ENCODE data around the gene RIMOC1.

RIMOC1 gene

DNA sequence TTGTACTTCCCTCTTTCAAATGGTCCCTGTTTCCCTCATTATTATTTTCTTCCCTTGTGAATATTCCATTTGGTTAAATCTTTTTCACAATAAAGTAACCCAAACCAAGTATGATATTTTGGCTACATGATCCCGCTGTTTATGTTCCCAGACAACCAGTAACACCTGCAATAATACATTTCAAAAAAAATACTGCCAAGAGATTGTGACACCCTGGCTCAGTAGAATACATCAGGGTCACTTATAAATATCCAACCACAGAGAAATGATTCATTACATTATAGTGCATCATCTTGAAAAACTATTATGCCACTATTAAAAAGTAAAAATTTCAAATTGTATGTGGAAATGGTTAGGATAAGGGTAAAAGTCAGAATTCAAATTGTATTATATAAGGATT lies 26.7 kb upstream of the RIMOC1 start:
- TF ChIP-seq, protein P1, sequence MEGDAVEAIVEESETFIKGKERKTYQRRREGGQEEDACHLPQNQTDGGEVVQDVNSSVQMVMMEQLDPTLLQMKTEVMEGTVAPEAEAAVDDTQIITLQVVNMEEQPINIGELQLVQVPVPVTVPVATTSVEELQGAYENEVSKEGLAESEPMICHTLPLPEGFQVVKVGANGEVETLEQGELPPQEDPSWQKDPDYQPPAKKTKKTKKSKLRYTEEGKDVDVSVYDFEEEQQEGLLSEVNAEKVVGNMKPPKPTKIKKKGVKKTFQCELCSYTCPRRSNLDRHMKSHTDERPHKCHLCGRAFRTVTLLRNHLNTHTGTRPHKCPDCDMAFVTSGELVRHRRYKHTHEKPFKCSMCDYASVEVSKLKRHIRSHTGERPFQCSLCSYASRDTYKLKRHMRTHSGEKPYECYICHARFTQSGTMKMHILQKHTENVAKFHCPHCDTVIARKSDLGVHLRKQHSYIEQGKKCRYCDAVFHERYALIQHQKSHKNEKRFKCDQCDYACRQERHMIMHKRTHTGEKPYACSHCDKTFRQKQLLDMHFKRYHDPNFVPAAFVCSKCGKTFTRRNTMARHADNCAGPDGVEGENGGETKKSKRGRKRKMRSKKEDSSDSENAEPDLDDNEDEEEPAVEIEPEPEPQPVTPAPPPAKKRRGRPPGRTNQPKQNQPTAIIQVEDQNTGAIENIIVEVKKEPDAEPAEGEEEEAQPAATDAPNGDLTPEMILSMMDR (conservative IDR thresholded peaks at IDR 0.05; ENCODE audit: low read depth, low read length), result no peak
- H3K4me3 ChIP-seq (ENCODE audit: low read length), result no peak overlapping the region
- DNase-seq (ENCODE audit: low read depth), result no peak

DNA sequence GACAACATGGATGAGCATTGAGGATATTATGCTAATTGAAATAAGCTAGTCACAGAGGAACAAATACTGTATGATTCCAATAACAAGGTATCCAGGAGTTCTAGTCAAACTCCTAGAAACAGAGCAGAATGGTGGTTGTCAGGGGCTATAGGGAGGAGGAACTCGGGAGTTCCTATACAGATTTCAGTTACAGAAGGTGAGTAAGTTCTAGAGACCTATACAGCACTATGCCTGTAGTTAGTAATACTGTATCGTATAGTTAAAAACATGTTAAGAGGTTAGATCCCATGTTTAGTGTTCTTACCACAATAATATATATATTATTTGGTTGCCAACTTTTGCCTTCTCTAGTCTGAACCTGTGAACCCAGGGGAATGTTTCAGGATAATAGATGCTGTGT lies 26.0 kb upstream of the RIMOC1 start:
- no peak for DNase-seq (ENCODE audit: low read depth)
- TF ChIP-seq, protein P1 (conservative IDR thresholded peaks at IDR 0.05; ENCODE audit: low read depth, low read length), result no peak
- H3K4me3 ChIP-seq (ENCODE audit: low read length), result no peak overlapping the region

DNA sequence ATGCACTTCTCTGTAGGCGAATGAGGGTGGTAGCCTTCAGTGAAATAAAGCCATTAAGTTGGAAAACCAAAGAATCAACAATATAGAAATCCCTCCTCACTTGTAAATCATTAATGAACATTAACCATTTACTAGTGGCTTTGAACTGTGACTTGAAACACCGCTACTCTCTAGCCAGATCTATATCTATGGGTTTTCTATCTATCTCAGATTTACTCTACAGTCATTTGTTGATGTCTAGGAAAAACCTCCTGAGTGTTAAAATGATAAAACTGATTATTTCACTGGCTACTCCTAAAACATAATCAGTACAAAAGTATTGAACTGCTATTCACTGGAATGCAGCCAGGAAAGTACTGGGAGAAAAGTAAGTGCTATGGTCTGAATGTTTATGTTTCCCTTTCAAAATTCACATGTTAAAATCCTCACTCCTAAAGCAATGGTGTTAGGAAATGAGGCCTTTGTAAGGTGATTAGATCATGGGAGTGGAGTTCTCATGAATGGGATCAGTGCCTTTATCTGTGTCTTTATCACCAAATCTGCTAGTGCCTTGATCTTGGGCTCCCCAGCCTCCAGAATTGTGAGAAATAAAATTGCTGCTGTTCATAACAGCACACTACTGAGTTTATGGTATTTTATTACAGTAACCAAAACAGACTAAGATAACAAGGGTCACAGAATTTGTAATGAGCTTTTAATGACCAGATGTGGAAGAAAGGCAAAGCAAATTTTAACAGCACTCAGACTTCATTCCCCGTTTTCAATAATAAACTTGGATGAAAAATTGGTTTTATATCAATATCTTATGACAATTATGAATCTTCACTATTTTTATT lies 25.3 kb upstream of the RIMOC1 start:
- TF ChIP-seq, protein P1 (conservative IDR thresholded peaks at IDR 0.05; ENCODE audit: low read depth, low read length), result no peak
- DNase-seq (ENCODE audit: low read depth), result no peak
- no peak overlapping the region for H3K4me3 ChIP-seq (ENCODE audit: low read length)

DNA sequence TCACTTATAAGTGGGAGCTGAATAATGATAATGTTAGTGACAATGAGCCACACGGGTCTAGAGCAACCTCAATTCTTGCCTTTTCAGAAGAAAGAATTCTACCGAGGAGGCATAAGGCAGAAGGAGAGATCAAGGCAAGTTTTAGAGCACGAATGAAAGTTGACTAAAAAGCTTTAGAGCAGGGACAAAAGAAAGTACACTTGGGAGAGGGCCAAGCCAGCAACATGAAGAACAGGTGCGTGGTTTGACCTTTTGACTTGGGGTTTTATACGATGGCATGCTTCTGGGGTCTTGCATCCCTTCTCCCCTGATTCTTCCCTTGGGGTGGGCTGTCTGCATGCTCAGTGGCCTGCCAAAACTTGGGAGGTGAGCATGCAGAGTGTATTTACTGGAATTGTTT lies 21.4 kb upstream of the RIMOC1 start:
- TF ChIP-seq, protein P1 (conservative IDR thresholded peaks at IDR 0.05; ENCODE audit: low read depth, low read length), result no peak
- DNase-seq (ENCODE audit: low read depth), result no peak

DNA sequence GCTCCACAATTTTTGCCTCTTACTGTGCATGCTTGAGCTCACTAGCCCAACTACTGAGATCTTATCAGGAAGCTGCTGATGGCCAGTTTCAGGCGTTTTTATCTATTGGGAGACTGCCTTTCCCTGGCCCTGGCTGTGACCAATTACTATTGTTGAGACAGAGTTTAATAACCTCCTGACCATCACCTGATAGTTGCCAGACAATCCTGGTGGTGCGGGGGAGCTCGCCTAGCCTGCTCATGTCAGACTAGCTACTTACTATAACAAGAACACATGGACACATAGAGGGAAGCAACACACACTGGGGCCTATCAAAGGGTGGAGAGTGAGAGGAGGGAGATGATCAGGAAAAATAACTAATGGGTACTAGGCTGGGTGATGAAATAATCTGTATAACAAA lies 20.9 kb upstream of the RIMOC1 start:
- no peak overlapping the region for H3K4me3 ChIP-seq (ENCODE audit: low read length)
- TF ChIP-seq, protein P1 (conservative IDR thresholded peaks at IDR 0.05; ENCODE audit: low read depth, low read length), result no peak
- no peak for DNase-seq (ENCODE audit: low read depth)

More for the DNA sequence above, 21.4 kb upstream of the RIMOC1 start:
- H3K4me3 ChIP-seq (ENCODE audit: low read length), result no peak overlapping the region

DNA sequence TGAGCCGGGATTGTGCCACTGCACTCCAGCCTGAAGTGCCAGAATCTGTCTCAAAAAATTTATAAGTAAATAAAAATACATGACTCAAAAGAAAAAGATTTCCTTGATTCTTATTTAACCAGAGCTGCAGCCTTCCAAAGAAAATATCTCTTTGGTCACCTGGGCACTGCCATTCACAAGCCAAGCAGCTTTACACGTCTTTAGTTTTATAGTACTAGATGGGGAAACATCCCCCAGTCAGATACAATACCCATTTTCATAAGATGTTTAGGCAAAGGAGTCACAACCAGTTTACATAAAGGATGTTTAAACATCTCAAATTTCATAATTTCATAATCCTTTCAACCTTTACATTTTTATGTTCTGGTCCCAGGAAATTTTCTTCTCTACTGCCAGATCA lies 20.2 kb upstream of the RIMOC1 start:
- TF ChIP-seq, protein P1 (conservative IDR thresholded peaks at IDR 0.05; ENCODE audit: low read depth, low read length), result no peak
- no peak overlapping the region for H3K4me3 ChIP-seq (ENCODE audit: low read length)
- DNase-seq (ENCODE audit: low read depth), result no peak

DNA sequence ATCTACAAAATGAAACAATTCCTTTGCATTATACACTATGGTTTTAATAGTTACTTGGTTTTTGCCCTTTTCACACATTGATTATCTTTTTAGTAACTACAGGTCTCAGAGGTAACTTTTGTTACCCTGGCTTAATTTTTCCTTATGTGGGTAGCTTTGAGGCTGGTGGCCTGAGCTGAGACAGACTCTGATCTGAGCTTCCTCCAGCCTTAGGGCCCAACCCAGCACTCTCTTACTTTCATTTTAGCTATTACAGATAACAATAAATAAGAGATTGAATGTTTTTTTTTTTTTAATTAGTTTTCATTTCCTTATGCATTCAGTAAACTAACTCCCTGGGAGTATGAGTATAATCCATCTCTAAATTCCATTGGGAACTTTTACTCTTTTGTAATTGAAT lies 18.9 kb upstream of the RIMOC1 start:
- TF ChIP-seq, protein P1 (conservative IDR thresholded peaks at IDR 0.05; ENCODE audit: low read depth, low read length), result no peak
- H3K4me3 ChIP-seq (ENCODE audit: low read length), result no peak overlapping the region
- DNase-seq (ENCODE audit: low read depth), result no peak
